GM12878 (cell line): ENCODE measurements around the gene TTLL3. TPM values are rescaled to one million over a fixed set of nuclear protein-coding genes. Genes with fewer than 3 reads are reported as not detected.

Experiments
- ATAC-seq: fragments of 200-7000 bp; cut with Tn5 transposase; 3 replicates; pipeline ENCODE4 v1.9.1; 2020; ENCODE audit warnings: mild to moderate bottlenecking, moderate library complexity
- BruUV-seq: library from RNA; stranded (reverse); fragments of 400-500 nt; replicated peaks from 2 replicates; lab custom pipeline; 2021; lab: Mats Ljungman, UMichigan
- CTCF ChIA-PET: fragments of 300-600 bp; sonication (Branson Sonifier 250); formaldehyde crosslinking; extraction: SDS; loops from one replicate; lab custom pipeline; 2021; ENCODE audit warnings: inconsistent platforms; lab: Yijun Ruan, JAX
- POLR2A ChIA-PET: fragments of 350-600 bp; formaldehyde crosslinking; extraction: SDS; loops from one replicate; lab custom pipeline; 2021; ENCODE audit warnings: inconsistent platforms; lab: Charles Lee
- RAD21 ChIA-PET: fragments of 300-600 bp; sonication (Branson Sonifier 250); formaldehyde crosslinking; loops from one replicate; lab custom pipeline; 2023; ENCODE audit warnings: antibody characterized with exemption; ENCODE audit not compliant: unreplicated experiment; lab: Charles Lee
- SMC1A ChIA-PET: fragments of 300-600 bp; sonication (Branson Sonifier 250); formaldehyde crosslinking; loops from one replicate; lab custom pipeline; 2023; ENCODE audit not compliant: unreplicated experiment, uncharacterized antibody; lab: Charles Lee
- DNase-seq: peaks from one replicate; pipeline ENCODE4 v3.0.0-alpha.2; 2011; ENCODE audit warnings: low read depth, low spot score
- FAIRE-seq: peaks from 3 replicates; lab custom pipeline; 2011; peaks lifted over from hg19 to GRCh38; lab: Jason Lieb, UNC
- H2AFZ ChIP-seq: 2 replicates; pipeline ENCODE4 v1.6.0; 2011; ENCODE audit warnings: low read depth, low read length, control low read depth; ENCODE audit not compliant: control insufficient read depth
- H3K27ac ChIP-seq: 2 replicates; pipeline ENCODE4 v1.5.1; 2011; ENCODE audit warnings: control low read depth; ENCODE audit not compliant: control insufficient read depth, insufficient read depth
- H3K27me3 ChIP-seq, 2 experiments: replicated peaks in 1 of 2; 2 replicates each; pipeline versions ENCODE4 v1.6.0 to v1.6.1; 2011; ENCODE audit warnings: low read length in 1 of 2; ENCODE audit not compliant: control insufficient read depth in 2 of 2, insufficient read depth in 2 of 2
- H3K36me3 ChIP-seq, 2 experiments: 2 replicates each; pipeline ENCODE4 v1.5.1; 2011; ENCODE audit warnings: low read length in 1 of 2; ENCODE audit not compliant: control insufficient read depth in 2 of 2, insufficient read depth in 2 of 2
- H3K4me1 ChIP-seq: 2 replicates; pipeline ENCODE4 v1.6.1; 2011; ENCODE audit warnings: mild to moderate bottlenecking, low read length, moderate library complexity, mixed read lengths; ENCODE audit not compliant: control insufficient read depth, insufficient read depth
- H3K4me2 ChIP-seq: 2 replicates; pipeline ENCODE4 v1.6.0; 2011; ENCODE audit warnings: control low read depth; ENCODE audit not compliant: control insufficient read depth, insufficient read depth
- H3K4me3 ChIP-seq: fragments of 200-600 bp; sonication (generic); 2 replicates; pipeline ENCODE4 v1.5.1; 2016
- H3K79me2 ChIP-seq: 2 replicates; pipeline ENCODE4 v1.6.0; 2011; ENCODE audit warnings: low read length; ENCODE audit not compliant: control insufficient read depth, insufficient read depth
- H3K9ac ChIP-seq: 2 replicates; pipeline ENCODE4 v1.8.0; 2011; ENCODE audit warnings: low read length, control low read depth, mixed read lengths; ENCODE audit not compliant: control insufficient read depth, insufficient read depth
- H3K9me3 ChIP-seq: replicated peaks from 3 replicates; pipeline ENCODE4 v1.5.1; 2011; ENCODE audit warnings: mild to moderate bottlenecking, low read length; ENCODE audit not compliant: control insufficient read depth, insufficient read depth
- H4K20me1 ChIP-seq: 2 replicates; pipeline ENCODE4 v1.6.0; 2011; ENCODE audit not compliant: control insufficient read depth, insufficient read depth
- ATF7 ChIP-seq: fragments of 450-650 bp; IDR thresholded peaks from 2 replicates; pipeline ENCODE4 v1.6.1; 2016; ENCODE audit warnings: low read depth, mild to moderate bottlenecking
- CBFB ChIP-seq: IDR thresholded peaks from 2 replicates; pipeline ENCODE4 v1.6.1; 2016; ENCODE audit warnings: antibody characterized with exemption, low read depth
- HDGF ChIP-seq: fragments of 450-650 bp; IDR thresholded peaks from 2 replicates; pipeline ENCODE4 v1.6.1; 2016; ENCODE audit warnings: antibody characterized with exemption
- IKZF2 ChIP-seq, 2 experiments: fragments of 450-650 bp; IDR thresholded peaks; 2 replicates each; pipeline ENCODE4 v1.6.1; 2017; ENCODE audit warnings: mild to moderate bottlenecking in 2 of 2, moderate library complexity in 2 of 2
- MYB ChIP-seq: fragments of 150-350 bp; IDR thresholded peaks from 2 replicates; pipeline ENCODE4 v1.6.1; 2014; ENCODE audit warnings: mild to moderate bottlenecking, low read depth, low read length, borderline replicate concordance
- NBN ChIP-seq: fragments of 450-650 bp; IDR thresholded peaks from 2 replicates; pipeline ENCODE4 v1.6.1; 2016
- SIX5 ChIP-seq: IDR thresholded peaks from 2 replicates; pipeline ENCODE4 v1.6.1; 2011; ENCODE audit warnings: mild to moderate bottlenecking, low read depth, low read length, moderate library complexity; ENCODE audit not compliant: severe bottlenecking
- WGBS: methylation state at CpG from one replicate; pipeline ENCODE4 v1.1.6; 2016; ENCODE audit warnings: low lambda C conversion rate; ENCODE audit not compliant: insufficient replicate concordance, insufficient coverage; ENCODE audit errors: missing lambda C conversion rate; 5-methylcytosine and 5-hydroxymethylcytosine counted together
- in situ Hi-C: fragments of 300-500 bp; cut with MboI; formaldehyde crosslinking; loops from 9 replicates; pipeline ENCODE4 v1.14.3; 2018; ENCODE audit warnings: mixed read lengths
- intact Hi-C: fragments of 100-400 bp; cut with micrococcal nuclease; formaldehyde crosslinking; loops from one replicate; pipeline ENCODE4 v1.14.2; 2022; ENCODE audit not compliant: unreplicated experiment
- polyA plus RNA-seq, 11 experiments: library from polyadenylated mRNA; depleted of rRNA in 4 of 11; unstranded in 6 of 11; stranded (reverse) in 5 of 11; fragments of >200 nt; fragmentation: Nextera tagmentation in 4 of 11; fragmentation: Illumina TruSeq in 1 of 11; extraction: Ambion mirVana in 4 of 11; extraction: Trizol in 1 of 11; gene quantifications; 1 replicate in 1 of 11; 2 replicates in 10 of 11; pipeline versions ENCODE4 v1.2.1 to v1.2.3, GENCODE V29; 2011 to 2016; ENCODE audit warnings: inconsistent platforms in 2 of 11, missing spikeins in 2 of 11, low read depth in 1 of 11
- total RNA-seq, 4 experiments: library from RNA; depleted of rRNA in 3 of 4; stranded (reverse); fragments of >200 nt in 3 of 4; fragmentation: Illumina TruSeq in 1 of 4; extraction: Trizol in 1 of 4; gene quantifications; 2 replicates each; pipeline versions ENCODE4 v1.2.1 to v1.2.3, GENCODE V29; 2013 to 2021
- TF ChIP-seq, protein P1 (sequence below): fragments of 450-650 bp; IDR thresholded peaks from 2 replicates; pipeline ENCODE4 v1.6.1; 2016; ENCODE audit warnings: mild to moderate bottlenecking
- TF ChIP-seq, protein P2 (sequence below): fragments of 450-650 bp; IDR thresholded peaks from 2 replicates; pipeline ENCODE4 v1.6.1; 2017; ENCODE audit warnings: low read depth, mild to moderate bottlenecking, moderate library complexity

Gene TTLL3
- total and polyA plus RNA-seq, 10 of the 15 experiments (the other 5 are each of a cell fraction or from before 2014, with no cell fraction given), result 4.2 to 51.3 (median 18.9) TPM

DNA sequence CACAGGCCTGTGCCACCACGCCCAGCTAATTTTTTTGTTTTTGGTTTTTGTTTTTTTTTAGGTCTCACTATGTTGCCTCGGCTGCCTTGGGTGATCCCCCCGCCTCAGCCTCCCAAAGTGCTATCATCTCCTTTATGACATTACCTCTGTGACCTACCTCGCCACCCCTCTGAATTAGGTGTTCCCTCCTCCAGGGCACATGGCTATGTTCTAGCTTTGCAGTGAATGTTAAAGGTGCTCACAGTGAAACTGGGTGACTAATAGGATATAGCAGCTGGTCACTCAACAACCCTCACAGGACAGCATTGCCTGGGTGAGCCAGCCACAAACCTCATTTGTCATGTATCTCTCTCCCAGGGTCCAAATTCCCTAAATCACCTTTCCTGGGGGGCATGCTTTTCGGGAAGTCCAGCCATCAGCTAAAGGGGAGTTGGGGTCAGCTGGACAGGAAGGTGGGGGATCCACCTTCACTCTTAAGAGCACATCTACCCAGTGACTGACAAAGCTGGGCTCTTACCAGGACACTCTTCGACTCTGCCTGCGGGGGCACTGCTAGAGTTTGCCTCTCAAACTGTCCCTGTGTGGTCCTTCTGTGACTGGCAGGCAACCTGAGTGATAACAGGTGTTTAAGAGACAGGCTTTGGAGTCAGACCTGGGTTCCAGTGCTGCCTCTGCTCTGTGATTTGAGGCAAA, 1.6 kb upstream of the TTLL3 start (continued):
- TF ChIP-seq ATF7, result no peak

DNA sequence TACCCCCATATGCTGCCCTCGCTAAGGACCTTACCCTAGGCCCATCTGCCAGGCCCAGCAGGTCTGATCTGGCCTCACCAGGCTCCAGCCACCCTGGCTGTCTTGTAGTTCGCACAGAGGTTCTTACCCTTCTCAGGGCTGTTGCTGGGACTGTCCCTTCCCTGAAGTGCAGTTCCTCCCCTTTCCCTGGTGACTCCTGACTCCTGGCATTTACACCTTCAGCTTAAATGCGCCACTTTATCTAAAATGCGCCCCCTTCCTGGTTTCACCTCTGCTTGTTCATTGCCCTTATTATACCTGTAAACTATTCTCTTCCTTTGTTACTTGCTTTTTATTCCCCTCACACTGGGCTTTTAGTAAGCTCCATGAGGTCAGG, 835 bp upstream of the TTLL3 start:
- FAIRE-seq, result no peak
- peak; percentile 48 for ATAC-seq
- intact Hi-C loops (loop anchor here (5.0 kb wide), 1 partner anchor 77 kb away; the partner anchor contains the start of gene BRPF1), in situ Hi-C loops (no loop called here)
- ChIA-PET RAD21 (interaction anchor here (1.2 to 2.0 kb wide), 3 partner anchors 13 to 27 kb away, joined by 3 to 6 read pairs (median 4); partner anchors contain the start of gene ARPC4), POLR2A (interaction anchor here (0.6 to 2.9 kb wide), 3 partner anchors 13 to 457 kb away, joined by 3 to 19 read pairs (median 3); no protein-coding TSS in a partner anchor), SMC1A (interaction anchor here (1.1 to 1.2 kb wide), 2 partner anchors 27 to 72 kb away, joined by 3 read pairs; no protein-coding TSS in a partner anchor), CTCF (interaction anchor here (1.0 kb wide), 1 partner anchor 35 kb away, joined by 3 read pairs; the partner anchor contains the start of gene RPUSD3)
- Histone ChIP-seq H3K79me2 (no peaks in the 10 kb centered on the region), H3K36me3 (peaks cover 15 to 28% of the 10 kb centered on the region in 2 experiments), H3K4me3 (peak overlapping the region; percentile 81), H4K20me1 (no peaks in the 10 kb centered on the region), H3K9ac (peak overlapping the region; percentile 80), H3K4me1 (peaks cover 13% of the 10 kb centered on the region), H3K4me2 (peak overlapping the region; percentile 90), H2AFZ (peak overlapping the region; percentile 52), H3K9me3 (no peaks in the 10 kb centered on the region), H3K27me3 (no peaks in the 10 kb centered on the region), H3K27ac (peak overlapping the region; percentile 75)
- 28% methylated on average over 4 of the region's 4 CpGs for WGBS
- no peak for DNase-seq
- BruUV-seq, result no TSS peak
- TF ChIP-seq, protein P1, sequence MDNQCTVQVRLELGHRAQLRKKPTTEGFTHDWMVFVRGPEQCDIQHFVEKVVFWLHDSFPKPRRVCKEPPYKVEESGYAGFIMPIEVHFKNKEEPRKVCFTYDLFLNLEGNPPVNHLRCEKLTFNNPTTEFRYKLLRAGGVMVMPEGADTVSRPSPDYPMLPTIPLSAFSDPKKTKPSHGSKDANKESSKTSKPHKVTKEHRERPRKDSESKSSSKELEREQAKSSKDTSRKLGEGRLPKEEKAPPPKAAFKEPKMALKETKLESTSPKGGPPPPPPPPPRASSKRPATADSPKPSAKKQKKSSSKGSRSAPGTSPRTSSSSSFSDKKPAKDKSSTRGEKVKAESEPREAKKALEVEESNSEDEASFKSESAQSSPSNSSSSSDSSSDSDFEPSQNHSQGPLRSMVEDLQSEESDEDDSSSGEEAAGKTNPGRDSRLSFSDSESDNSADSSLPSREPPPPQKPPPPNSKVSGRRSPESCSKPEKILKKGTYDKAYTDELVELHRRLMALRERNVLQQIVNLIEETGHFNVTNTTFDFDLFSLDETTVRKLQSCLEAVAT, result peak; percentile 74
- TF ChIP-seq, protein P2, sequence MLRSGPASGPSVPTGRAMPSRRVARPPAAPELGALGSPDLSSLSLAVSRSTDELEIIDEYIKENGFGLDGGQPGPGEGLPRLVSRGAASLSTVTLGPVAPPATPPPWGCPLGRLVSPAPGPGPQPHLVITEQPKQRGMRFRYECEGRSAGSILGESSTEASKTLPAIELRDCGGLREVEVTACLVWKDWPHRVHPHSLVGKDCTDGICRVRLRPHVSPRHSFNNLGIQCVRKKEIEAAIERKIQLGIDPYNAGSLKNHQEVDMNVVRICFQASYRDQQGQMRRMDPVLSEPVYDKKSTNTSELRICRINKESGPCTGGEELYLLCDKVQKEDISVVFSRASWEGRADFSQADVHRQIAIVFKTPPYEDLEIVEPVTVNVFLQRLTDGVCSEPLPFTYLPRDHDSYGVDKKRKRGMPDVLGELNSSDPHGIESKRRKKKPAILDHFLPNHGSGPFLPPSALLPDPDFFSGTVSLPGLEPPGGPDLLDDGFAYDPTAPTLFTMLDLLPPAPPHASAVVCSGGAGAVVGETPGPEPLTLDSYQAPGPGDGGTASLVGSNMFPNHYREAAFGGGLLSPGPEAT, result peak; percentile 30; the same call in 1 of the 2 replicates
- no peak for TF ChIP-seq CBFB
- no peak for TF ChIP-seq SIX5
- TF ChIP-seq IKZF2 (IDR thresholded peaks at IDR 0.05), result peak in 1 of 2 experiments; percentile 58; a peak in 2 of 4 replicates
- TF ChIP-seq NBN, result peak; percentile 61; the same call in 1 of the 2 replicates
- TF ChIP-seq HDGF, result peak; percentile 21; the same call in 1 of the 2 replicates
- no peak for TF ChIP-seq MYB
- 0 out of 2 replicates have a peak, but pooled peaks have one; percentile 15 for TF ChIP-seq ATF7
